CD14-positive monocyte (primary cell): ENCODE data around the gene VSTM4. TPM values are rescaled to one million over a fixed set of nuclear protein-coding genes. Genes with fewer than 3 reads are reported as not detected.

Source experiments
- DNase-seq, 3 donors: peaks; one replicate each; pipeline ENCODE4 v3.0.0-alpha.2; 2011 to 2022
- H2AFZ ChIP-seq: 2 replicates; pipeline ENCODE4 v1.6.0; 2012; ENCODE audit warnings: mild to moderate bottlenecking, low read depth, low read length, inconsistent platforms; ENCODE audit not compliant: insufficient read depth, poor library complexity, severe bottlenecking
- H3K27ac ChIP-seq, 2 donors: 1 replicate in 1 of 2; 2 replicates in 1 of 2; pipeline ENCODE4 v1.5.1; 2012 to 2013; ENCODE audit warnings: low read length in 2 of 2, control low read depth in 1 of 2, inconsistent platforms in 1 of 2, low read depth in 1 of 2, mild to moderate bottlenecking in 1 of 2
- H3K27me3 ChIP-seq, 2 donors: one replicate each; pipeline versions ENCODE4 v1.6.0 to v1.6.1; 2011 to 2013; ENCODE audit warnings: low read length in 2 of 2; ENCODE audit not compliant: control insufficient read depth in 2 of 2, insufficient read depth in 2 of 2
- H3K36me3 ChIP-seq, 2 donors: replicated peaks in 1 of 2; 1 replicate in 1 of 2; 2 replicates in 1 of 2; pipeline versions ENCODE4 v1.5.1 to v1.6.1; 2012 to 2013; ENCODE audit warnings: low read length in 2 of 2, control low read depth in 1 of 2, inconsistent platforms in 1 of 2, mild to moderate bottlenecking in 1 of 2; ENCODE audit not compliant: insufficient read depth in 2 of 2, control insufficient read depth in 1 of 2
- H3K4me1 ChIP-seq, 2 donors: 1 replicate in 1 of 2; 2 replicates in 1 of 2; pipeline versions ENCODE4 v1.5.1 to v1.6.1; 2012 to 2013; ENCODE audit warnings: low read length in 2 of 2, control low read depth in 1 of 2, inconsistent platforms in 1 of 2, mild to moderate bottlenecking in 1 of 2, moderate library complexity in 1 of 2; ENCODE audit not compliant: insufficient read depth in 2 of 2, control insufficient read depth in 1 of 2
- H3K4me2 ChIP-seq: replicated peaks from 2 replicates; pipeline ENCODE3; 2012; ENCODE audit warnings: low read length, moderate library complexity, mild to moderate bottlenecking; ENCODE audit not compliant: poor library complexity, severe bottlenecking; ENCODE audit errors: extremely low read depth
- H3K4me3 ChIP-seq, 3 experiments: fragments of 200-600 bp in 1 of 3; sonication (generic) in 1 of 3; replicated peaks in 1 of 3; 1 replicate in 2 of 3; 2 replicates in 1 of 3; pipeline ENCODE4 v1.5.1; 2011 to 2013; ENCODE audit warnings: low read length in 3 of 3, mild to moderate bottlenecking in 3 of 3, control low read depth in 2 of 3, low read depth in 2 of 3, inconsistent platforms in 1 of 3, moderate library complexity in 1 of 3
- H3K79me2 ChIP-seq: 2 replicates; pipeline ENCODE4 v1.6.0; 2012; ENCODE audit warnings: mild to moderate bottlenecking, control low read depth, inconsistent platforms, low read length, moderate library complexity; ENCODE audit not compliant: insufficient read depth
- H3K9ac ChIP-seq: 2 replicates; pipeline ENCODE4 v1.6.0; 2017; ENCODE audit warnings: low read length, mild to moderate bottlenecking; ENCODE audit not compliant: insufficient read depth, poor library complexity, severe bottlenecking
- H3K9me3 ChIP-seq, 2 donors: replicated peaks in 1 of 2; 1 replicate in 1 of 2; 2 replicates in 1 of 2; pipeline versions ENCODE4 v1.5.1 to v1.6.1; 2012 to 2013; ENCODE audit warnings: low read length in 2 of 2, control low read depth in 1 of 2; ENCODE audit not compliant: control insufficient read depth in 1 of 2, insufficient read depth in 1 of 2
- H4K20me1 ChIP-seq: 2 replicates; pipeline ENCODE4 v1.6.0; 2012; ENCODE audit warnings: mild to moderate bottlenecking, low read length, control low read depth, moderate library complexity; ENCODE audit not compliant: insufficient read depth
- H3K27ac Mint-ChIP-seq, 7 donors: one replicate each; pipeline ENCODE4 v1.8.0; 2020; ENCODE audit warnings: mild to moderate bottlenecking in 7 of 7, mixed read lengths in 7 of 7, moderate library complexity in 6 of 7, inconsistent platforms in 2 of 7
- H3K27me3 Mint-ChIP-seq, 3 donors: one replicate each; pipeline ENCODE4 v1.8.0; 2021 to 2022; ENCODE audit warnings: low read depth in 3 of 3, mild to moderate bottlenecking in 3 of 3, mixed read lengths in 3 of 3, moderate library complexity in 3 of 3, inconsistent platforms in 1 of 3
- H3K36me3 Mint-ChIP-seq, 2 donors: one replicate each; pipeline ENCODE4 v1.8.0; 2020; ENCODE audit warnings: mixed read lengths in 2 of 2, inconsistent platforms in 1 of 2, mild to moderate bottlenecking in 1 of 2
- H3K4me1 Mint-ChIP-seq: one replicate; pipeline ENCODE4 v1.8.0; 2020; ENCODE audit warnings: mild to moderate bottlenecking, mixed read lengths
- H3K4me3 Mint-ChIP-seq, 2 donors: one replicate each; pipeline ENCODE4 v1.8.0; 2020; ENCODE audit warnings: mild to moderate bottlenecking in 2 of 2, mixed read lengths in 2 of 2, moderate library complexity in 1 of 2
- H3K9me3 Mint-ChIP-seq, 7 donors: one replicate each; pipeline ENCODE4 v1.8.0; 2020 to 2022; ENCODE audit warnings: mixed read lengths in 7 of 7, mild to moderate bottlenecking in 6 of 7, moderate library complexity in 6 of 7, inconsistent platforms in 2 of 7
- CTCF ChIP-seq: fragments of 200-600 bp; IDR thresholded peaks from one replicate; pipeline ENCODE4 v1.8.0; 2022; ENCODE audit warnings: antibody characterized with exemption, mild to moderate bottlenecking
- WGBS: methylation state at CpG from one replicate; pipeline ENCODE4 v1.1.5; 2013; ENCODE audit warnings: missing lambda C conversion rate; ENCODE audit not compliant: insufficient coverage; 5-methylcytosine and 5-hydroxymethylcytosine counted together
- intact Hi-C, 2 donors: fragments of 100-400 bp; cut with micrococcal nuclease; formaldehyde crosslinking; loops; one replicate each; pipeline versions ENCODE4 v1.15.0 to v1.15.1; 2023
- polyA plus RNA-seq, 3 donors: library from polyadenylated mRNA; depleted of rRNA in 1 of 3; unstranded in 2 of 3; stranded (reverse) in 1 of 3; fragments of 300-500 nt in 2 of 3; fragments of >200 nt in 1 of 3; fragmentation: Illumina TruSeq in 2 of 3; gene quantifications; 1 replicate in 2 of 3; 2 replicates in 1 of 3; pipeline ENCODE4 v1.2.3, GENCODE V29; 2012 to 2021

Gene VSTM4
- polyA plus RNA-seq, 3 donors, result not detected

GRCh38 chr10:49108656-49109055 is 6.7 kb downstream of the VSTM4 start:
- Histone ChIP-seq H2AFZ (no peak overlapping the region), H3K36me3 (no peaks in the 10 kb centered on the region), H3K9me3 (no peaks in the 10 kb centered on the region), H3K27ac (no peak overlapping the region), H3K4me3 (no peak overlapping the region), H3K27me3 (peaks cover 0 to 2% of the 10 kb centered on the region in 2 donors), H4K20me1 (no peaks in the 10 kb centered on the region), H3K4me2 (no peak overlapping the region), H3K9ac (no peak overlapping the region), H3K79me2 (no peaks in the 10 kb centered on the region), H3K4me1 (no peaks in the 10 kb centered on the region)
- TF ChIP-seq CTCF, result no peak
- Mint-ChIP-seq H3K4me1 (peaks cover 8% of the 10 kb centered on the region), H3K4me3 (no peak overlapping the region), H3K27ac (no peak overlapping the region), H3K9me3 (no peaks in the 10 kb centered on the region), H3K36me3 (no peaks in the 10 kb centered on the region), H3K27me3 (peaks cover 9 to 14% (median 12%) of the 10 kb centered on the region in 3 donors)
- intact Hi-C loops, result loop anchor here in 1 of 2 donors (10.0 kb wide), 1 partner anchor 296 kb away; no protein-coding TSS in a partner anchor
- DNase-seq, result no peak
- WGBS, result 97% methylated on average over 7 of the region's 7 CpGs

- H3K4me2 ChIP-seq, result no peak overlapping the region
- H3K79me2 ChIP-seq, result no peaks in the 10 kb centered on the region
- Mint-ChIP-seq H3K4me3 (no peak overlapping the region), H3K9me3 (no peaks in the 10 kb centered on the region), H3K27ac (no peak overlapping the region), H3K4me1 (peaks cover 8% of the 10 kb centered on the region), H3K36me3 (no peaks in the 10 kb centered on the region), H3K27me3 (peaks cover 7 to 12% (median 9%) of the 10 kb centered on the region in 3 donors)
- no peak overlapping the region for H2AFZ ChIP-seq
- no peak overlapping the region for H3K4me3 ChIP-seq
- DNase-seq, result no peak
- no peak overlapping the region for H3K9ac ChIP-seq
- 100% methylated on average over 4 of the region's 8 CpGs for WGBS
- H3K9me3 ChIP-seq, result no peaks in the 10 kb centered on the region
- H3K36me3 ChIP-seq, result no peaks in the 10 kb centered on the region
- no peak for TF ChIP-seq CTCF
- intact Hi-C loops, result loop anchor here in 1 of 2 donors (10.0 kb wide), 1 partner anchor 297 kb away; no protein-coding TSS in a partner anchor
- H4K20me1 ChIP-seq, result no peaks in the 10 kb centered on the region
- H3K27ac ChIP-seq, result no peak overlapping the region
- H3K27me3 ChIP-seq, result no peaks in the 10 kb centered on the region
- no peaks in the 10 kb centered on the region for H3K4me1 ChIP-seq
Observed at GRCh38 chr10:49107887-49108267, 7.4 kb downstream of the VSTM4 start.
